SIG-M5 treated with dmso at 0.1 percent for 504 hours (cell line): ENCODE results near the gene STIL.
"Not testable (repeated sequence)": the region's sequence is repeated elsewhere in the genome, so short reads cannot be mapped to it uniquely, and the experiment has no call there.

ENCODE experiments used
- DNase-seq: peaks from one replicate; lab custom pipeline; 2025; ENCODE audit not compliant: unreplicated experiment; lab: John Stamatoyannopoulos, UW

The STIL gene

DNA sequence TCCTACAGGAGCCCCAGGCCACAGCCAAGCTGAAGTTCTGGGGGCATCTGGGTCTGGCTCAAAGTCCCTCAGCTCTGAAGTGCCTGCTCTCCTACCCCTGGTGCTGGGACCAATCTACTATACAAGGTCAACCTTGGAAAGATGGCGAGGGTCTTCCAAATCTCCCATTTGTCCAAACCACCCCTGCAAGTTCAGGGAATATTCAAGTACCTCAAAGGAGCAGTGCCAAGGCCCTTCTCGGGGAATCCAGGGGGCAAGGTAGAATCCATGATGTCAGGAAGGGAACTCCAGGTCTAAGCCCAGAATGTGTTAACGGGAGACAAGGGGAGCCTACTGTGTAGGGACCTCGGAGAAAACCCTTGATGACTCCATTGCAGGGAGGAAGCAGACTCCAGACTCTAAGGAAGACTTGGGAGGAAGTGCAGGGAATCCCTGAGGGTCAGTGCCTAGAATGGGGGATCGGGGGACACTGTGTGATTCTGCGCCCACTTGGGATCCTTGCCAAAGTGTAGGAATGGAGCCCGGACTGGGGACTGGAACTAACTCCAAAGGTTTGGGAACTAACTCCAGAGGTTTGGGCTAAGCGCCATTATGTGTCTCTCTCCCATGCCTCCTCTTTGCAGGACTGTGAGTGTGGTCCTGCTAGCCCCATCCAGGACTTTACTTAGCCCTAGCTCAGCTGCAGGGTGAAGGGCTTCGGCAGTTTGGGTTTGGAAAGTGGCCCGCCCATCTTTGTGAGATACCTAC lies 90.6 kb downstream of the STIL start:
- DNase-seq: no peak

DNA sequence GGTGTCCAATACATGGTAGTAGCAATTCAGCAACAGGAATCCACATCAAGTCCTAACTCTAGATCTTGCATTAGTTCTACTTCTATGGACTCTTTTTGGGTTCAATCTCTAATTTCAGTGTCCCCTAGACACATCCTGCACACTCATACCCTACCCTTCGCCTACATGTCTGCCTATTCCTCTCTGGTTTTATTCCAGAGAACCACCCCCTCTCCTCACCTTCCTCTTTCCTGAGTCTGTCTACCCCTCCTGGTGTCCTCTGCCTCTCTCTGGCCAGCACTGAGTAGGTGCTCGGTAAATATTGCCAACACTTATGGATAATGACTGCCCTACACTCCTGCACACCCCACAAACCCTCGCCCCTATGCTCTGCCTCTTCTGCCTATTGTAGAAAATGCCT lies 91.5 kb downstream of the STIL start:
- no peak for DNase-seq

- no peak for DNase-seq
Measured at GRCh38 chr1:47219590-47220220, 94.2 kb downstream of the STIL start.

DNA sequence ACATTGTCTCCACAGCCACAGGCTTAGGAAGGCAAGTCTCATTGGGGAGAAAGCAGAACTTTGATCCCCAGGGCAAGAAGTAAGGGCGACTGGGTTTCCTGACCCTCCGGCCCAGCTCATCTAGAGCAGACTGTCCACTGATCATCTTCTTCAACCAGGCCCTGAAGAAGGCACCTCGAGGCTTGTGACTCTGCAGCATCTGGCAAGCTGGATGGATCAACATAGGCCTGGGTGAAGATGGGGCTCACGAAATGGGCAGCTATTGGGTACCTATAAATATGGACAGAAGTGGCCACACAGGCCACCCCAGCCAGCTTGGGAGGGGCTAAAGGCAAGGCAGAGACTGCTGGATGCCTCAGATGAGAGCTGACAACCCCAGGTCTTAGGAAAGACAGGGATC lies 94.9 kb downstream of the STIL start:
- DNase-seq: no peak

DNA sequence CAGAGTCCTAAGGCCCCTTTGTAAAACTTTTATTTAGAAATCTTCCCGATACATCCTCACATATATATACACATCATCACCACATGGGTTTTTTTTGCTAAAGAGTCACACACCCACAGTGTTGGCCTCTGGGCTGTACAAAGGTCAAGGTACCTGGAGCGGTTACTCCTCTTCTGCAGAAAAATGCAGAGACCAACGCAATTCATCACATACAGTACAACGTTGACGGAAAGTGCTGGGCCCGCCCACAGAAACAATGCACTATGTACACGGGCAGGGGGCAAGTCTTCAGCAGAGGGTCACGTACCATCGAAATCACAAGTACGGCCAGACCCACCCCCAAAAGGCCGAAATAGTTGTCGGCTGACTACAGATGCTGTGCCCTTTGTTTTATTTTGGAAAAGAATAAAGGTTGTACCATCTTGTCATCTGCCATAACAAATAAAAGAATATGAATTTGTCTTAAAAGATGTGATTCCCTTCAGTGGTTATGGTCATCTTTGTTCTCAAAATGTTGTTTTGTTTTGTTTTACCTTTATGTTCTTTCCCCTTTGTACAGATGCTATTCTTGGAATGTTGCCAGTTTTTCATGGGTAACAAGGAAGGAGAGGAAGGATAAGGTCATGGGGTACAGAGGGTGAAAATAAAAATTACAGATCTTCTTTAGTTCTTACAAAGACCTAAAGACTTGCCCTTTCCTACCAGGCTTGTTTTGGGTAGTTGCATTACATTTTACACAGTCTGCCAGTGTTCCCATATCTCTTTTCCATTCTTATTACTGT lies 97.5 kb downstream of the STIL start:
- DNase-seq: no peak

GRCh38 chr1:47215713-47216112 lies 98.2 kb downstream of the STIL start:
- no peak for DNase-seq

DNA sequence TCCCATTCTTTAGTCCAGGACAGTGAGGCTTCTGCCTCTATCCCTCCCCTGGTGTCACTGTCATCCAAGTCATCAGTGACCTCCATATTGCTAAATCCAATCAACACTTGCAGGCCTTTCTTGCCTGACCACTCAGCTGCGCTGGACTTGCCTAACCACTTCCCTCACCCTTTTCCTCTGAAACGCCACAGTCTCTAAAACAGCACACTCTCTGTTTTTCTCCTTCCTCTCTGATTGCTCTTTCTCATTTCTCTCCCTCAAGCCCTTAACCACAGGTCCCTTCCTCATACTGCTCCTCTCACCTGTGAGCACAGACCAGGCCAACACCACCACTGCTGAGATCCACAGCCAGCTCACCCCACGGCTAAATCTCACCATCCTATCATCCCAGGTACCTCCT lies 99.4 kb downstream of the STIL start:
- no peak for DNase-seq

DNA sequence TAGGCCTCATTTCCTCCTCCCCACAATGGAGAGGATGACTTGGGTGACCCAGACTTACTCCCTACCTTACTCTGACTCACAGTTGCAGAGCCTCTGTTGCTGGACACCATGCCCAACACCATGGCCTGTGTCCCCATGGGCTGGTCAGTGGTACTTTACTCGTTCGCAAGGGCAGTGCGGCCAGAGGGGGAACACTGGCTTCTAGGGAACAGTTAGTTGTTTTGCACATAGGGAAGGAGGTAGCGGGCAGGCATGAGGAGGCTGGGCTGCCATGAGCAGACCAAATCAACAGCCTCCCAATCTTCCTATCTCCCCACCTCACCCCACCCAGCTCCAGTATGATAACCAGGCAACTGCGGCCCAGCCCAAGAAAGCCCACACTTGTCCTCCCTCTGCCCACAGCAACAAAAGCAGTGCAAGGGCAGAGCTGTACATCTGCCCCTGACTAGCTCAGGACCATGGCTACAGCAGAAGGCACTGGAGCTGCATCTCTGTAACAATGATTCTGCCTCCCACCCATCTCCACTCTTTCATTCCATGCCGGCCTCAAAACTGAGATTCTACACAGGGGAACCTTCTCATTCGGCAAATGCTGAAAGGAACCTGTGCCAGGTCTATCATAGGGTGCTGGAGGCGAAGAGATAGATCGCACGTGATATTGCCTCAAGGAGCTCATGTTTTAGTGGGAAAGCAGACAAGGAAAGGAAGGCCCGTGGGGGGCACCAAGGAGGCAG lies 100.5 kb downstream of the STIL start:
- no peak for DNase-seq

DNA sequence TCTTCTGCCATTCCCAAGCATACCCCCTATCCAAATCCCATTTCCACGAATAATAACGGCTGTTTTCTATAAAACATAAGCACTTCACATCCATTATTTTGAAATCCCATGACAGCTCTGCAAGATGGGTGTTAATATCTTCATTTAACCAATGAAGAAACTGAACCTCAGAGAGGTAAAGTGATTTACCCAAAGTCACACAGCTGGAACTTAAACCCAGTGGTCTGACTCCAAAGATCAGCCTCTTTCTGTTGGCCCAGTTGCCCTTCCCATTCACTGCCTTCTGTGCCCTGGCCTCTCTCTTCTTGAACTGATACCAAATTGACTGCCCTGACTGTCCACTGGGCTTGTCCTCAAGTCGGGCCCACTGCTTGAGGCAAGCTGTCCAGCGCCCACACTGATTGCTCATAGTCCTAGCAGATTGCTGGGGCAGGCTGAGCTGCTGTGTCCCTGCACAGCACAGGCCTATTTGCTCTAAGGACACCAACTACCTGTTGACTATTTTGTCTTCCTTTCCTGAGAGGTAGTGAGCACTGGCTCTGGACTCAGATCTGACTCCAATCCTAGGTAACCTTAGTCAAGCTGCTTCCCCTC lies 101.2 kb downstream of the STIL start:
- DNase-seq: no peak

- peak; percentile 32 for DNase-seq
Measured at GRCh38 chr1:47211796-47212269, 102.1 kb downstream of the STIL start.

DNA sequence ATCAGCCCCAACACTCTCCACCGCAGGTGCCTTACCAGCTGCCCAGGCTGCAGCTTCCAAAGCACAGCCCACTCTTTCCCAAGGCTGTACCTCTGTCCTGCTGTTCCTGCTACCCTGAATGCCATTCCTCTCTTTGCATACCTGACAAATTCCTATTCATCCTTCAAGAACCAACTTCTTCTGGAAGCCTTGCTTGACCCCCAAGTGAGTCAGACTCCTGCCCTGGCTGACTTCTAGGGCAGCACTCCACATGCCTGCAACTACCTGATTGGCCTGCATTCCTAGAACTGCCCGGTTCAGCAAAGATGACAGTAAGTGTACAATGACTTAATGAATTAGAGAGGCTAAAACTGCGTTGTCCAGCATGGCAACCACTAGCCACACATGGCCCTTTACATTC lies 103.3 kb downstream of the STIL start:
- DNase-seq: no peak

DNA sequence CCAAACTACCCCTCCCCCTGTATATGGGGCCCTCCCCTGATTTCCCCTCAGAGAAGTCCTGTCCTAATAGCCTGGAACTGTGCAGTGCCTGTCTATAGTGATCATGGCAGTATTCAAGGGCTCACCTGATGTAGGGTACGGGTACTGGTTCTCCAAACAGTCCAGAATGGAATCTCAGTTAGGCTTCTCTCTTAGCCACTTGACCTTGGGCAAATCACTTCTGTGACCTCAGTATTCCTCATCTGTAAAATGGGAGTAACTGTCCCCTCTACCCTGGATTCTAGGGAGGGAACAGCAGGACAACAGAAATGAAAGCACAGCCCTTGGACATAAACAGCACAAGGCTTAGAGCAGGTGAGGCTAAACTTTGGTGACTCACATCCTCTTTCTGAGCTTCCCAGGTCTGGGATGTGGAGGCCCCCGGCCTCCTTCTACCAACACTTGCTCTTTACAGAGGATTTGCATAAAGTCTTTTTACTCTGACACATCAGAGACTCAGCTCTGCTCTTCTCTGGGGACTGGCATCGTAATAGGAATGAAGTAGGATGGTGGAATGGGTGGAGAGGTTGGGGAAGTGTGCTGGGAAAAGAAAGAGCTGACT lies 104.1 kb downstream of the STIL start:
- DNase-seq: no peak

- DNase-seq: no peak
Measured at GRCh38 chr1:47209091-47209490, 104.9 kb downstream of the STIL start.

DNA sequence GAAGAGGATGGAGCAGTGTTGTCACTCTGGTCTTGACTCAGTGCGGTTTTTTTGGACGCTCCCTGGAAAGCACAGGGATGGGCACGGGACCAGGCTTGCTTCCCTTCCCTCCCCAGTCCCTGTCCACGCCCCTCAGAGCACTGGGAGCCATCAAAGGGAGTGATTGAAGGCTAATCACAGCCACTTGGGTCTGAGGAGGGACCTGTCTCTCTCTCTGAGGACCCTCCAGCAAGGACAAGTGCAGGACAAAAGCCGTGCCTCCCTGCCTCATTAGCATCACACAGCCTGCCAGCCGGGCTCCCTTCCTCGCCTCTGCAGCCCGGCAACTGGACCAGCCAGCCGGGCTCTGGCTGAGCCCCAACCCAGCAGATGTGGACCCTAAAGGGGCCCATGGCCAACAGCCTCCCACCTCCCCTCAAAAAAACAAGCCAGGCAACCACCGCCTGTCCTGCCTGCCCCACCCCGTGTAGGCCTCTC lies 105.5 kb downstream of the STIL start:
- no peak for DNase-seq

- DNase-seq: no peak
Measured at GRCh38 chr1:47207803-47208373, 106.1 kb downstream of the STIL start.

- no peak for DNase-seq
Measured at GRCh38 chr1:47205918-47206317, 108.0 kb downstream of the STIL start.

DNA sequence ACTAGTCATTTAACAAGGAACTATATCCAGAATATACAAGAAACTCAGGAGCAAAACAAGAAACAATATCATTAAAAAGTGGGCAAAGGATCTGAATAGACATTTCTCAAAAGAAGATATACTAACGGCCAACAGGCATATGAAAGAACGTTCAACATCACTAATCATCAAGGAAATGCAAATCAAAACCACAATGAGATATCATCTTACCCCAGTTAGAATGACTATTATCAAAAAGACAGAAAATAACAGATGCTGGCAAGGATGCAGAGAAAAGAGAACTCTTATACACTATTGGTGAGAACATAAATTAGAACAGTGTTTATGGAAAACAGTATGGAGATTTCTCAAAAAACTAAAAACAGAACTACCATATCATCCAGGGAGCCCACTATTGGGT lies 110.4 kb downstream of the STIL start:
- DNase-seq: not testable (repeated sequence)

- DNase-seq: no peak
Measured at GRCh38 chr1:47201179-47201578, 112.8 kb downstream of the STIL start.
